ENCODE results near the gene PPP3CA.
"Not testable (repeated sequence)": the region's sequence is repeated elsewhere in the genome, so short reads cannot be mapped to it uniquely, and the experiment has no call there.

PPP3CA gene

DNA sequence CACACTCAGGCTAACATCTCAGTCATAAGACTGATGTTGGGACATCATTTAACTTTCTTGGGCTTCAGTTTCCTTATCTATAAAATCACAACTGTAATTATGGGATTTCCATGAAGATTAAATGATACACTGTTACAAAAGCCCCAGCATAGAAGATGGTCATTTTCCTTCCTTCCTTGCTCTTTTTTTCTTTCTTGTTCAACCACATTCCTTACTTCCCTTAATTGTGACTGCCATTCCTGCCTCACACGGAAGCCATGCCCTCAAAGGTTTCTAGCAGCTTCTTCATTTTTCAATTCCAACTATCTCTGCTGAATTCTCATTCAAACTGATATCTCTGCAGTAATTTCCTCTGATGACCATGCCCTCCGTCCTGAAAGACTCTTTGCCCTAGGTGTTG lies 311.8 kb downstream of the PPP3CA start:
- FAIRE-seq: no peak

DNA sequence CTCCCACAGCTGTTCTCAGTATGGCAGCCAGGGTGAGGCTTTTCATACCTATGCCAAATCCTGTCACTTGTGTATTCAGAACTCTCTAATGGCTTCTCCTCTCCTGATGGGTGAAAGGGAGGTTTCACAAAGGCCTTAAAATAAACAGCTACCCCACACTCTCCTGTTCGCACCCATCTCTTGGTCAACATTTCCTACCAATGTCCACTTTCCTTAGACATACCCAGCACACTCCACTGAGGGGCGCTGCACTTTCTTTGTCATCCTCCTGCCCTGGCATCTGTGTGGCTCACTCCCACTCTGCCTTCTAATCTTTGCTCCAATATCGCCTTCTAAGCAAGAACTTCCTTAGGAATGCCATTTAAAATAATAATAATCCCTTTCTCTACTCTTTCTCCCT lies 313.3 kb downstream of the PPP3CA start:
- FAIRE-seq: no peak

DNA sequence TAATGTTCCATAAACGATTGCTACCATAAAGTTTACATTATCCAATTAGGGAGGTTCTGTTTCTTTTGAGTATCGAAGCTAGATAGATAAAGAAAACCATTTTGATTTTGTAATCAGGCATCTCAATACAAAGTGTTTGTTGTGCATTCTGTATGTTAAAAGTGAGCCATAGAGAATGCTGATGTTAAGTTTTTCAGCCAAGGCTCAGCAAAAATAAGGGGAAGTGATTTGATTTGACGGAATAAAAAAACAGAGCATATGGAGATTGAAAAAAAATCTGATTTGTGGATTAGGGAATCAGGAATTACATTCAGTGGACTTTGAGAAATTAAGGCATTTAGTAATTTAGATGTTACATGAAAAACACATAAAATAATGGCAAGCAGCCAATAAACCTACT lies 314.8 kb downstream of the PPP3CA start:
- FAIRE-seq: no peak

DNA sequence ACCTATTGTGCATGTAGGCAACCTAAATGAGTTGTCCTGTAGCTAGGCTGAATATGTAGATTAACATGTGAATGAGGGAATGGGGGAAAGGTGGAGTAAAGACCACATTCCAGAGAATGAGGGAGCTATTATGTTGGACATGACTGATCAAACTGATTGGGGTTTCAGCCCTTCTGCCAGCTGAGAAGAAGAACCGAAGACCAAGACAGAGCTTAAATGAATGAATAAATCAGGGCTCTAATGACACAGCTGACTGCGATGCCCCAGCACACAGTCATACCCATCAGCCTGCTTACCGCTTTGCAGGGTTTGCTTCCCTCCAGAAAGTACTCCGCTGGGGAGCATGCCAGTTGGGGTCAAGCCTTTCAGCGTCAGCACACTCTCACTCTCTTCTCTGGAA lies 315.4 kb downstream of the PPP3CA start:
- FAIRE-seq: no peak

DNA sequence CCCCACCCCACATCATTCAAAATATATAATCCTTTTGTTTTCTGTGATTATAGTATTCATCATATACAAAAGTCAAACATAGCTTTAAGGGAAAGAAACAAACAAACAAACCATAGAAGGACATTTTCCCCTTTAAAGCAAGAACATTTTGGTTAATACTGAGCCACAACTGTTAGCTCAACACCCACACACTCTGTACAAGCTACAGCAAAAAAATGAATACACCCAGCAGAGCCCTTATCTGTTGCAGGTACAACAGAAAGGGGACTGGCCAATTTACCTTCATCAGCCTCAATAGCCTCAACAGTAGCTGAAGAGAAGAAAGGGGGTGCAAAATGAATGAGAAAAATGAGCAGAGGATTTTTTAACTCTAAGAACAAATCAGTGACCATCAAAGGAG lies 318.4 kb downstream of the PPP3CA start:
- no peak for FAIRE-seq

DNA sequence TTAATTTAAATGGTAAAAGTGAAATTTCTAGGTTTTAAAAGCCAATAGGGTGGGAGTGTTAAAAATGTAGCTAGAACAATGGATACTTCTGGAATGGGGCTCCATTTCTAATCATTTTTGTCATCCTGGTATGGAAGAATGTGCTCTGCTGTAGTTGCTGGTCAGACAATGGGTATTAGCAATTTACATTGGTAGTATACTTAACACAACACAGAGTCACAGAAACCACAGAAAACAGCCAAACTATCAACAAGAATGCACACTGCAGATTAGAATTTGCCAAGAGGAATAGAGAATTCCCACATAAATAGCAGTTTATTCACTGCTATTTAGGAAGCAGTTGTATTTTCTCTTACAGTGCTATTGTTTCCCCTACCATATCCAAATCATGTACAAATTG lies 319.6 kb downstream of the PPP3CA start:
- no peak for FAIRE-seq

DNA sequence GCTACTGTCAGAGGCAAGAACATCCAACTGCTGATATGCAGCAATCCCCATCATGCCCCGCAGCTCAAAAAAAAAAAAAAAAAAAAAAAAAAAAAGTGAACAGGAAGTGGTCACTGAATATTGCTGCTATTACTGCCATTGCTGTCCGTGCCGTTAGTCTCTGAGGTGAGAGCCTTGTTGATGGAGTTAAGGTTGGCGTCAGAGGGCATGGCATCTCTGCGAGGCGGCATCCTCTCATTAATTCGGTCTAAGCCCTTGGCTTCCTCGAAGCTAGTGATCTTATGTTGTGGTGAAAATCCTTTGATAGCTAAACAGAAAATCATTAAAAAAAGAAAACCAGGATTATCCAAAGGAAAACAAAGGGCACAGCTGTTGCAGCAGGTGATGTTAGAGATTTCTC lies 321.6 kb downstream of the PPP3CA start:
- FAIRE-seq: no peak

DNA sequence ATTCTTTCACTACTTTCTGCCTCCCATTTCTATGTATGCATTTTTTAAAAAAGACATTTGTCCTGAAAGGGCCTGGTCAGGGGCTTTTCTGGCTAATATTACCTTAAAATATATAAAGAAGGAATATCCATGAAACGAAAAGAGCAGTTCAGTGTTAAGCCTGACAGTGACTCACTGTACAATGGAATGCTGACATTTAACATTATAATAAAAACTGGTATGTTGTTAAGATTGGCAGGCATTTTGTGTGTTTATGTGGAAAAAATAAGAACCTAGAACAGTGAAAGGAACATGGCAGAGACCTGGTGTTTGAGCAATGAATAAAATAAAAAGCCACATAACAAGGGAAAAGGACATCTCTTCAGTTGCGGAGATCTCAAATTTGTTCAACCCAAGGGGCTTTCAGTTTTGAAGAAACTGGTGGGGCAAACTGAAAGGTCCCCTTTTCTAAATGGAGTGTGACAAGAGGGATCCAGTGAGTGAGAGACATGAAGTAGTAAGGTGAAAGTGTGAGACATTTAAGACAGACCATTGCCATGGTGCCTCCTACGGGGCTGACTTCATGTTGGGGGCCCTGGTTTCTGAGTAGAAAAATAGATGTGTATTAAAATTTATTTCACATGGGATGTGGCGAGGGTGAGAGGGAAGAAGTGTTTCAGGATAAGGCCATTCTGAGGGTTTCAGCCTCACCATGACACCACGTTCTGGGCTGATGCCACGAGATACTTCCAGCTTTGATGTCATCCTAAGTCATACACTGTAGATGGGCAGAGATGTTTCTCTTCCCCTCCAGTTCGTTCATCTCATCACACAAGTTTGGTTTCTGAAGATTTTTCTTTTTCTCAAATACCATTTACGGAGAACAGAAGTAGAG lies 324.9 kb downstream of the PPP3CA start:
- no peak for FAIRE-seq

DNA sequence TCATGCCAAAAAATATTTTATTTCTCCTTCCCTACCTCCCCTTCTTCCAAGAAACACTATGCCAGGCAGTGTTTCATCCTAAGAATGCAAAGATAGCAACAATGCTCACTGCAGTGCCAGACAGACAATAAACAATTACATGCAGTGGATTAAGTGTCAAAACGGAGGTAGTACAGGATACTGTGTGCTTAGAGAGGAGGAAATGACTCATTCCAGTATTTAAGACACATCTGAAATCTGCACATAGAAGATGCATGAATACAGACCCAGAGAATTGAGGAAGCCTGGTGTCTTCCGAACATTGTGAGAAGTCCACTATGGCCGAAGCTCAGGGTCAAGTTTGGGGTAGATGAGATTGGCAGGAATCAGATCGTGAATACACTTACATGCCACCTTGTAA lies 326.4 kb downstream of the PPP3CA start:
- no peak for FAIRE-seq

DNA sequence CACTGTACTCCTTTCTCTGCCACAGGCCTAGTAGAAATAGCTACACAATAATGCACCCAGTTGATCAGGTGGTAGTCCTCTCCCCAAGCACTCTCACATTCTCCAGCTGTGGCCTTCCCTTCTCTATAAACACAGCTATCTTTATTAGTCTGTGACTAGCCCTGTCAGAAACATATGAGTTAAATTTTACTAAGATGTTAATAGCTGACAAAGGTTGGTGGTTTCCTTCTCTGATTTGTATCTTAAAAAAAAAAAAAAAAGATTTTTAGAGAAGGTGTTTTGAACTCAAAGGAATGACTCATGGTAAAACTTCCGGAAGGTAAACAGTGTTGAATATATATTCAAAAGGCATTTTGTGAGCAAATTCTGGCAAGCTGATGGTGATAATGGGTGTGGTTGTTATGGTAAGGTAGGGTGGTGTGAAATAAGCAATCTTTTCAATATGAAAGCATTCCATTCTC lies 327.4 kb downstream of the PPP3CA start:
- no peak for FAIRE-seq

DNA sequence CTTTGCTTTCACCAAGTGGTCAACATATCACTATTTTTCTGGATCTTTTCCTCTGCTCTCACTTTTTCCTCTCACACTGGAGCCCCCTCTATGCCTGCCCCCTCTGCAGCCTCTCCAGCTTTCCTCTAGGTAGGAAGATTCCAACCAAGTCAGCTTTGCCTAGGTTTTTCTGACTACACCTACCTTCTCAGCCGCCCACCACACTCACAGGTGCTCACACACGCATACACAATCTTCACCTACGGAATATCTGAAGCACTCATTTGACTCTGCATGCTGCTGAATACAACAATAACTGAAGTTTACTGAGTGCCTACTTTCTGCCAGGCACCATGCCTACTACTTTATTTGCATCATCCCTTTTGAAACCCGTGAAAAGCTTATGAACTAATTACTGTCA lies 328.0 kb downstream of the PPP3CA start:
- FAIRE-seq: no peak

DNA sequence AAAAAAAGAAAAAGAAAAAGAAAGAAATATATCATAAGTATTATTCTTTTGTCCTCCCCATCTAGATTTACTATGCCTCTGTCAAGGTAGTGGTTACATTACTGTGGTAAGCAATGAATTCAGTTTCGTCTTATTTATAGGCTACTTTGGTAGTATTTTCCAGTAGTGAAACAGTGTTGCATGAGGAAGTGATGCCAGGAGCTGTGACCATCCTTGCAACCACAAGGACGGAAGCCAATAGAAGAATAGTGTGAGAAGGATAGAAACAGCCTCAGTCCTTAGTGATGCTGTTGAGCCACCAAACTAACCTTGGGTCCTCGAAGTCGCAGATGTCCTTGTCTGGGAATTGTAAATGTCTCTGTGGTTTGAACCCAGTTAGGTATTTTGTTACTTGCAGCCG lies 328.5 kb downstream of the PPP3CA start:
- FAIRE-seq: no peak

DNA sequence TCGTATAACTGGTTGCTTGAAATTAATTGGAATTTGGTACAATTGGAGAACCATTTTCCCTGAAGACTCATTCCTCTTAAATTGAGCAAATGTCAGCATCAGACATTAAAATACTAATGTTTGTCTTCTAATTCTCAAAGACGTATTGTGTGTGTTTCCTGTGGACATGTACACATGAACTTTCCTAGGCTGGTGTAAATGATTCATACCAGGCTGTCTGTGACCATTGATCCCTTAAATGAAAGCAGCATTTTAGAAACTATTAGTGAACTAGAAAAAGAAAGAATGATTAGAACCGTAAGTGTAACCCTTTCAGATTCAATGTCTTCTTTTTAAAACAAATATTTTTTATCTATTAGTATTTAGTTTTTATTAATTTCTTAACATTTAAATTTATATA lies 332.9 kb downstream of the PPP3CA start:
- no peak for FAIRE-seq

DNA sequence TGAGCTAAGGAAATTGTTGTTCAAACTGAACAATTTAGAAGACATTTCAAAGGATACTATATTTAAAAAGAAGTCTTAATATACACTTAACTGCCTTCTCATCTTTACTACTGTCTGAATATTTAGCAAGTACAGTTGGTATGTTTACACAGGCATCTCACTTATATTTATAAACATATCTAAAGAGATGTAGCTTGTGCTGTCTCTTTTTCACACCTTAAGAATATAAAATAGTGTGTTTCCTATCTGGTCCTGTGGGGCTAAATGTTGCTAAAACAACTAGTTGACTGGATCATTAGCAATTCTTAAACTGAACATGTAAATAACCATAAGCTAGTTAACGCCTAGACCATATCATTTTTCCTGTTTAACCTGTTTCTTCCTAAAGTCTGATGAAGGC lies 336.3 kb downstream of the PPP3CA start:
- no peak for FAIRE-seq

DNA sequence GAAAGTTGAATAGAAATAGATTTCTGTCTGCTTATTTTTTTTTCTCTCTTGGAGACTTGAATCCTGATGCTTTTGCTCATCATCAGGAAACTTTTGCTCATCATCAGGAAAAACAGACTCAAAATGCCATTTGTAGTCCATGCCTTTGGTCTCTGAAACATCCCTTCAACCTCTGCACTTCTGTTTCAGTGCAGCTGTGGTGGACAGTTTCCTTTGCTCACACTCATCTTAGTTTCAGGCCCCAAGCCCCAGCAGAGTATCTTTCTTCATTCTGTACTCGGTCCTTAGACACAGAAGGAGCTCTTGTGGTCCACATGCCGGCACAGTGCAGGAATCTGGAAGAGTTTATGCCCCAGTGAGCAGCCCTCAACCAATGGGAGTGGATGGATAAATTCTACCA lies 337.9 kb downstream of the PPP3CA start:
- no peak for FAIRE-seq

DNA sequence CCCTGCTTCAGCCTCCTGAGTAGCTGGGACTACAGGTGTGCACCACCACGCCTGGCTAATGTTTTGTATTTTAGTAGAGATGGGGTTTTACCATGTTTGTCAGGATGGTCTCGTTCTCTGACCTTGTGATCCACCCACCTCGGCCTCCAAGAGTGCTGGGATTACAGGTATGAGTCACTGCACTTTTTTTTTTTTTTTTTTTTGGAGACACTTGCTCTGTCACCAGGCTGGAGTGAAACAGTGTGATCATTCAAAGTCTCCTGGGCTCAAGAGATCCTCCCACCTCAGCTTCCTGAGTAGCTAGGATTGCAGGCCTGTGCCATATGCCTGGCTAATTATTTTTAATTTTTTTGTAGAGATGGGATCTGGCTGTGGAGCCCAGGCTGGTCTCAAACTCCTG lies 338.8 kb downstream of the PPP3CA start:
- no peak for FAIRE-seq

DNA sequence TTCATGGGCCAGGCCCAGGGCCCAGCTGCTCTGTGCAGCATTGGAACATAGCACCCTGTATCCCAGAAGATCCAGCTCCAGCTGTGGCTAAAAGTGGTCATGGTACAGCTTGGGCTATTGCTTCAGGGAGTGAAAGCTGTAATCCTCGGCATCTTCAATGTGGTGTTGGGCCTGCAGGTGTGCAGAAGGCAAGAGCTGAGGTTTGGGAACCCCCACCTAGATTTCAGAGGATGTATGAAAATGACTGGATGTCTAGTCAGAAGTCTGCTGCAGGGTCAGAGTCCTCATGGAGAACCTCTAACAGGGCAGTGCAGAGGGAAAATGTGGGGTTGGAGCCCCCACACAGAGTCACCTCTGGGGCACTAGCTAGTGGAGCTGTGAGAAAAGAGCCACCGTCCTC lies 341.7 kb downstream of the PPP3CA start:
- no peak for FAIRE-seq

DNA sequence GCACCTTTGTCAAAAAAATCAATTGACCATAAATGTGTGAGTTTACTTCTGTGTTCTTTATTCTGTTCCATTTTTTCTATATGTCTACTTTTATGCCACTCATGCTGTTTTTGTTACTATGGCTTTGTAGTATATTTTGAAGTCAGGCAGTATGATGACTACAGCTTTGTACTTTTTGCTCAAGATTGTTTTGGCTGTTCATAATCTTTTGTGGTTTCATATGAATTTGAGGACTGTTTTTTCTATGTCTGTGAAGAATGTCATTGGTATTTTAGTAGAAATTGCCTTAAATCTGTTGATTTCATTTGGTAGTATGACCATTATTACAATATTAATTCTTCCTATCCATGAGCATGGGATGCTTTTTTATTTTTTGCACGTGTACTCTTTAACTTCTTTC lies 346.8 kb downstream of the PPP3CA start:
- FAIRE-seq: no peak

DNA sequence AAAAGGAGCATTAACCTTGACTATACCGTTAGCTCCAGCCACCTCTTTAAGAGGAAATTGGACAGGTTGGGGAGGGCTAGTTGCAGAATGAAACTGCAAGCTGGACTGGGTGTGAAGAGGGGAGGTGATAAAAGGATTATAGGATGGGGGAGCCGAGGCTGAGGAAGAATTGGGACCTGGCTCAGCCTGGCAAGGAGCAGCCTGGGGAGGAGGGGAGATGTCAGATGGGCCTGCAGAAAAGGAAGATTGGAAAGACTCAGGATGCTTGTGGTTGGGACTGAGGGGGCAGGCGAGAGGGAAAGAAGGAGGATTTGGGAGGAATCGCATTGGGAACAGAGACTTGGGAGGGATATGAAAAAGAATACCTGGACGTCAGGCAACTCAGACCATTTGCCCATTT lies 351.7 kb downstream of the PPP3CA start:
- no peak for FAIRE-seq

DNA sequence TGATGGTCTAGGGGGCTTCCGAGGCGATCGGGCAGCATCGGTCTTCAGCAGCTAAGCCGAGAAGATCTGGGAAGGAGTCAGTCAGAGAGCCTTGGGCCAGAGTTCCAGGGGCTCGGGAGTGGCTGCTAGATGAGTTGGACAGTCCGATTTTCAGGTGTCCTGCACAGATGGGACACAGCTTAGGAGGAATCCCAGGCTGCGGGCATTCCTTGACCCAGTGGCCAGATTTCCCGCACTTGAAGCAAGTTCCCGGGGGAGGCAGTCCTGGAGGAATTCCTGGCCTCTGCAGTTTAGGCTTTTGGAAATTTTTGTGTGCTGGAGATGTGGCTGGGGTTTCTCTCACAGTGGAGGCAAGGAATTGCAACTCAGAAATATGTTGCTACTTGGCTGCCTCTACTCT lies 352.3 kb downstream of the PPP3CA start:
- FAIRE-seq: not testable (repeated sequence)

DNA sequence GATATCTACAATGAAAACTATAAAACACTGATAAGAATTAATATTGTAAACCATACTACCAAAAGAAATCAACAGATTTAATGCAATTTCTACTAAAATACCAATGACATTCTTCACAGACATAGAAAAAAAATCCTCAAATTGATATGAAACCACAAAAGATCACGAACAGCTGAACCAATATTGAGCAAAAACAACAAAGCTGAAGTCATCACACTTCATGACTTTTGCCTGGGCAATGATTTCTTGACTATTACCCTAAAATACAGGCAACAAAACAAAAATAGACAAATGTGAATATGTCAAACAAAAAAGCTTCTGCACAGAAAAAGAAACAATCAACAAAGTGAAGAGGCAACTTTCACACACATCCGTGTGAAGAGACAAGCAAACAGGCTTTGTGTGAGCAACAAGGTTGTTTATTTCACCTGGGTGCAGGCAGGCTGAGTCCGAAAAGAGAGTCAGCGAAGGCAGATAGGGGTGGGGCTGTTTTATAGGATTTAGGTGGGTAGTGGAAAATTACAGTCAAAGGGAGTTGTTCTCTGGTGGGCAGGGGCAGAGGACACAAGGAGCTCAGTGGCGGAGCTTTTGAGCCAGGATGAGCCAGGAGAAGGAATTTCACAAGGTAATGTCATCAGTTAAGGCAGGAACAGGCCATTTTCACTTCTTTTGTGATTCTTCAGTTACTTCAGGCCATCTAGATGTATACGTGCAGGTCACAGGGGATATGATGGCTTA lies 355.8 kb downstream of the PPP3CA start:
- not testable (repeated sequence) for FAIRE-seq

DNA sequence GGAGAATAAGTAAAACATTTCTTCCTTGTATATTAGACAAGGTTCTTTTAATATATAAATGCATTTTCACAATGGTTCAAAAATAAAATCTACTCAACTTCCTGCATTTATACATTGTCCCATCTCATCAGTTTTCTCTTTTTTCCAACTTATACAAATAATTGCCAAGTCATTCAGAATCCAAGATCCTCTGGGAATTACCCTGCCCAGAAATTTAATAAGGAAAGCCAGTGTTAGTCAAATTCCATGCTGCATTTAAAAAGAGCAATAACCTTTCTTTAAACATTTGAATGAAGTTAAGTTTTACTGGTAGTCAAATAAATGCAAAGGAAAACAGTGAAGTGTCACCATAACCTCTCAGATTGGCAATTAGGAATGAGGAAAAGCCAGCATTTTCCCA lies 357.9 kb downstream of the PPP3CA start:
- no peak for FAIRE-seq

DNA sequence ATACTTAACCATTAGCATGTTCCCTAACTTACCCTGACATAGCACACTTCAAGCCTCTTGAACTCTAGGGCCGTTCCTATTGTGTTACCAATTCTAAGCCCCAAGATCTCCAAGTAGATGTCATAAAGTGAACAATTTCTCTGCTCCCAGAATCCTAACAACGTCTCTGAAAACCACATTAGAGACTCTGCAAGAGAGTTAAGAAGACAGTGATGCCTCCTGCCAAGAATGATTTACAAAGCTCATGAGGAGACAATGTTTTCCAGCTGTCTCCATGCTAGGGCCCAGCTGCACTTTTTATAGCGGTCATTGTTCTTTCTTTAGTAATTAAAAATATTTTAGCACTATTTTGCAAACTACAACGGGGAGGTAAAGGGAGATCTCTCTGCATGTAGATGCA lies 358.4 kb downstream of the PPP3CA start:
- no peak for FAIRE-seq

DNA sequence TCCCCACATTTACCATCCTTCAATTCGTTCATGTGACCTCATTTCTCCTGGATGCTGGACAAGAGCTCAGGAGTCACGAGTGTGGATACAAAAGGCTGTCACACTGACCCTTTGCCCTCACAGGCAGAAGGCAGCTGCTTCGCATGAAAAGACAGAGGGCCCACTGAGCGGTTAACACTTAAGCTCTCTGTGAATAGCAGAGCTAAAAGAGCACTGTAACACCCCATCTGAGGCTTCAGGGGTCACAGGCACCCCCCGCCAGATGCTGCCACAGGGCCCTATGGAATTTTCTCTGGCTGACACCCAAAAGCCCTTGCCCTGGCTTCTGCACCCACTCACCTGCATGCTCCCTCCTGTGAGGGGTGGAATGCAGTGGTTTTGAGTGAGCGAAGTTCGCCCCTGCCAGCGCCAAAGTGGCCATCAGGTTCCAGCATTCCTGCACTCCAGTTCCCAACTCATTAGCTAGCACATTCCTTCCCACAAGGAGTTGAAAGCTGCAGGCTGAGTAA lies 360.9 kb downstream of the PPP3CA start:
- FAIRE-seq: no peak

Data from TTC549 (cell line).